Right atrium auricular region (tissue), 2 donors: Measurements from ENCODE around the gene BMP7. TPM values are rescaled to one million over a fixed set of nuclear protein-coding genes. Genes with fewer than 3 reads are reported as not detected.

ENCODE experiments used
- DNase-seq: peaks from one replicate; pipeline ENCODE4 v3.0.0-alpha.2; 2019; ENCODE audit warnings: low spot score
- H3K27ac ChIP-seq, 2 donors: fragments of 200-600 bp; sonication (generic); 1 replicate in 1 of 2; 2 replicates in 1 of 2; pipeline ENCODE4 v1.5.1; 2016 to 2019
- H3K27me3 ChIP-seq, 2 donors: fragments of 200-600 bp; sonication (generic); one replicate each; pipeline versions ENCODE4 v1.5.1 to v1.6.0; 2017 to 2019
- H3K36me3 ChIP-seq: fragments of 200-600 bp; sonication (generic); one replicate; pipeline ENCODE4 v1.5.1; 2016
- H3K4me1 ChIP-seq, 2 donors: fragments of 200-600 bp; sonication (generic); one replicate each; pipeline versions ENCODE4 v1.5.1 to v1.6.0; 2017 to 2019
- H3K4me3 ChIP-seq, 2 donors: fragments of 200-600 bp; sonication (generic); 1 replicate in 1 of 2; 2 replicates in 1 of 2; pipeline ENCODE4 v1.5.1; 2017 to 2019; ENCODE audit warnings: mild to moderate bottlenecking in 1 of 2, moderate library complexity in 1 of 2
- H3K9me3 ChIP-seq, 2 donors: fragments of 200-600 bp; sonication (generic); one replicate each; pipeline ENCODE4 v1.5.1; 2019
- CTCF ChIP-seq, 2 donors: fragments of 200-600 bp; sonication (generic); IDR thresholded peaks; one replicate each; pipeline ENCODE4 v1.5.1; 2019; ENCODE audit warnings: antibody characterized with exemption in 2 of 2
- total RNA-seq, 2 donors: library from RNA; depleted of rRNA; stranded (reverse); fragments of >200 nt; gene quantifications; one replicate each; pipeline ENCODE4 v1.1.0, GENCODE V29; 2016

Gene BMP7
- total RNA-seq, 2 donors from 2014 or later = 15.1 to 23.0 TPM

DNA sequence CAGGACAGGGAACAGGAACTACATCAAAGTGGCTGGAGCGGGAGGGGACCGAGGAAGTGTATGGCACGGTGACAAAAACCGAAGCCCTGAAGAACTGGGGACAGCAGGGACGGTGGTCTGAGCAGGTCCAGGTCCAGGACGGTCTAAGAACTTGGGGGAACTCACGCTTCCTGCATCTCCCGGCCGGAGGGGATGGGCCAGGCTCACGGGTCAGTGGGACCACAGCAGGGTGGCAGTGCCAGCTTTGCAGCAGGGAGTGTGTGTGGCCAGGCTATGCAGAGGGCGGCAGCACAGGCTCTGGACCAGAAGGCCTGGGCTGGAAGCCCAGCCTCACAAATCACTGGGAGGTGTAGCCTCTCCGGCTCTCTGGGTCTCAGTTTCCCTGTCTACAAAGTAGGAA, 123.8 kb downstream of the BMP7 start:
- DNase-seq = no peak
- Histone ChIP-seq H3K27me3 (no peaks in the 10 kb centered on the region), H3K9me3 (no peaks in the 10 kb centered on the region), H3K4me1 (peaks cover 0 to 2% of the 10 kb centered on the region in 2 donors), H3K36me3 (no peaks in the 10 kb centered on the region), H3K27ac (no peak overlapping the region), H3K4me3 (no peak overlapping the region)
- no peak for TF ChIP-seq CTCF (IDR thresholded peaks at IDR 0.05)

- no peaks in the 10 kb centered on the region for H3K9me3 ChIP-seq
Measured at GRCh38 chr20:57141492-57141891, 124.9 kb downstream of the BMP7 start.

DNA sequence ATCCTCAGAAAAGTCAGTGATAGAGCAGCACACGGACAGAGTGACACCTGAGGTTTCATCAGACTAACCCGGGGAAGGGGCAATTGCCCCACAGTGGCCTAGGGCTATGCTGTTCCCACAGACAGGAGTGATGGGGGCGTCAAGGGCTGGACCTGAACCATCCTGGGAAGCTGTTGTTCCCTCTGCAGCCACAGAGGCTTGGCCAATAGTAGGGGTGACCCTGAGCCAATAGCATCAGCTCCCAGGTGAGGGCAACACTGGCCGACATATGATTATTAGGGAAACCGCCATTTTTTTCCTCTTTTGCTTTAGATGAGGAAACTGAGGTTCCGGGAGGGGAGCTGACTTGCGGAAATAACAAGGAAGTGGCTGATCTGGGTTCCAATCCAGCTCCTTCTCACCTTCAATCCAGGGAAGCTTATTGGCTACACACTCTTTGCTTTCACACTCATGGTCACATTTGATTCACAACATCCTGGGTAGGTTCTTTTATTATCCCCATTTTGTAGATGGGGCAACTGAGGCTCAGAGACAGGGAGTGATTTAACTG, 126.0 kb downstream of the BMP7 start:
- no peak for TF ChIP-seq CTCF (IDR thresholded peaks at IDR 0.05)
- DNase-seq = no peak
- Histone ChIP-seq H3K4me1 (no peaks in the 10 kb centered on the region), H3K36me3 (no peaks in the 10 kb centered on the region), H3K4me3 (no peak overlapping the region), H3K27ac (no peak overlapping the region), H3K9me3 (no peaks in the 10 kb centered on the region), H3K27me3 (no peaks in the 10 kb centered on the region)

More at GRCh38 chr20:57141492-57141891, 124.9 kb downstream of the BMP7 start:
- no peak for DNase-seq
- Histone ChIP-seq H3K27me3 (no peaks in the 10 kb centered on the region), H3K36me3 (no peaks in the 10 kb centered on the region), H3K4me1 (no peaks in the 10 kb centered on the region), H3K27ac (no peak overlapping the region), H3K4me3 (no peak overlapping the region)
- no peak for TF ChIP-seq CTCF (IDR thresholded peaks at IDR 0.05)

DNA sequence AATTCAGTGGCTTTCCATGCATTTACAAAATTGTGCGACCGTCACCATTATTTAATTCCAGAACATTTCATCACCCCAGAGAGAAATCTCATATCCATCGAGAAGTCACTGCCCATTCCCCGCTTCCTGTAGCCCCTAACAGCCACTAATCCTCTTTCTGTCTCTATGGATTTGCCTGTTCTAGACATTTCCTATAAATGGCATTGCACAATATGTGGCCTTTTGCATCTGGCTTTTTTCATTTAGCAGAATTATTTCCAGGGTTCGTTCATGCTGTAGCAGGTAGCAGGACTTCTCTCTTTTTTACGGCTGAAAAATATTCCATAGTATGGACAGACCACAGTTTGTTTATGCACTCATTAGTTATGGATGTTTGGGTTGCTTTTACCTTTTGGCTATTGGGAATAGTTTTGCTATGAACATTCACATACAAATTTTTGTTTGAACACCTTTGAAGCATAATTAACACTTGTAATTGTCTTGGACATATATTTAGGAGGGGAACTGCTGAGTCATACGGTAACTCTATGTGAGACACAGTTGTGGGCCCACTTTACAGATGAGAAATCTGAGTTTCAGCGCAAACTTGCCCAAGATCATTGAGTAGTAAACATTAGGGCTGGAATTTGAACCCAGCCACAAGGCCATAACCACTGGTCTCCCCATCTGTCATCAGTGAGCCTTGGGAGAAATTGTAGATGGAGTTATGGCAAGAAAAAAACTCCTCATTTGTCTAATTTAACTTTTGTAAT, 126.9 kb downstream of the BMP7 start:
- Histone ChIP-seq H3K9me3 (no peaks in the 10 kb centered on the region), H3K27me3 (no peaks in the 10 kb centered on the region), H3K27ac (no peak overlapping the region), H3K36me3 (no peaks in the 10 kb centered on the region), H3K4me1 (no peaks in the 10 kb centered on the region), H3K4me3 (no peak overlapping the region)
- no peak for DNase-seq
- no peak for TF ChIP-seq CTCF (IDR thresholded peaks at IDR 0.05)

- H3K4me1 ChIP-seq = no peaks in the 10 kb centered on the region
- TF ChIP-seq CTCF (IDR thresholded peaks at IDR 0.05) = no peak
- no peak for DNase-seq
- no peak overlapping the region for H3K4me3 ChIP-seq
- H3K27ac ChIP-seq = no peak overlapping the region
- no peaks in the 10 kb centered on the region for H3K27me3 ChIP-seq
- no peaks in the 10 kb centered on the region for H3K9me3 ChIP-seq
- no peaks in the 10 kb centered on the region for H3K36me3 ChIP-seq
Measured at GRCh38 chr20:57138198-57138995, 128.0 kb downstream of the BMP7 start.
